GM23338 (cell line): ENCODE data around the gene PIH1D2. TPM values are rescaled to one million over a fixed set of nuclear protein-coding genes. Genes with fewer than 3 reads are reported as not detected.
A peak's percentile ranks its signal among the peaks of the same experiment; 100 is the strongest.

Experiments used
- ATAC-seq: fragments of 200-7000 bp; cut with Tn5 transposase; 3 replicates; pipeline ENCODE4 v1.9.1; 2020
- DNase-seq: peaks from one replicate; pipeline ENCODE4 v3.0.0-alpha.2; 2015; ENCODE audit warnings: low spot score
- H2AFZ ChIP-seq: fragments of 200-600 bp; sonication (generic); 2 replicates; pipeline ENCODE4 v1.8.0; 2016; ENCODE audit warnings: antibody characterized with exemption, mild to moderate bottlenecking, moderate library complexity
- H3F3A ChIP-seq: fragments of 200-600 bp; sonication (generic); replicated peaks from 2 replicates; pipeline ENCODE4 v1.8.0; 2017; ENCODE audit warnings: antibody characterized with exemption, mixed run types, low read depth
- H3K27ac ChIP-seq: fragments of 200-600 bp; sonication (generic); 2 replicates; pipeline ENCODE4 v1.6.1; 2016; ENCODE audit warnings: low read depth
- H3K27me3 ChIP-seq: fragments of 200-600 bp; sonication (generic); 2 replicates; pipeline ENCODE4 v1.8.0; 2016; ENCODE audit warnings: mild to moderate bottlenecking, mixed run types, moderate library complexity; ENCODE audit not compliant: insufficient read depth
- H3K36me3 ChIP-seq: fragments of 200-600 bp; sonication (generic); 2 replicates; pipeline ENCODE4 v1.8.0; 2016; ENCODE audit warnings: mild to moderate bottlenecking; ENCODE audit not compliant: insufficient read depth
- H3K4me1 ChIP-seq: fragments of 200-600 bp; sonication (generic); 2 replicates; pipeline ENCODE4 v1.8.0; 2016; ENCODE audit warnings: mild to moderate bottlenecking, moderate library complexity; ENCODE audit not compliant: insufficient read depth
- H3K4me2 ChIP-seq: fragments of 200-600 bp; sonication (generic); 2 replicates; pipeline ENCODE4 v1.7.1; 2017; ENCODE audit warnings: mixed run types
- H3K4me3 ChIP-seq: fragments of 200-600 bp; sonication (generic); 2 replicates; pipeline ENCODE4 v1.6.1; 2016; ENCODE audit warnings: mixed run types
- H3K79me2 ChIP-seq: fragments of 200-600 bp; sonication (generic); replicated peaks from 2 replicates; pipeline ENCODE4 v1.8.0; 2017; ENCODE audit warnings: mild to moderate bottlenecking; ENCODE audit not compliant: insufficient read depth
- H3K9me2 ChIP-seq: fragments of 200-600 bp; sonication (generic); 2 replicates; pipeline ENCODE4 v1.8.0; 2017; ENCODE audit not compliant: insufficient read depth
- H4K20me1 ChIP-seq: fragments of 200-600 bp; sonication (generic); replicated peaks from 2 replicates; pipeline ENCODE4 v1.8.0; 2017; ENCODE audit warnings: mild to moderate bottlenecking; ENCODE audit not compliant: insufficient read depth
- H3K27ac Mint-ChIP-seq: 2 replicates; pipeline ENCODE4 v1.8.0; 2020; ENCODE audit warnings: inconsistent platforms, mild to moderate bottlenecking, moderate library complexity, mixed read lengths
- H3K27me3 Mint-ChIP-seq: 3 replicates; pipeline ENCODE4 v1.8.0; 2022; ENCODE audit warnings: low read depth, mild to moderate bottlenecking, moderate library complexity, mixed read lengths, inconsistent platforms; ENCODE audit not compliant: insufficient read depth, poor library complexity
- H3K36me3 Mint-ChIP-seq: 3 replicates; pipeline ENCODE4 v1.8.0; 2021; ENCODE audit warnings: low read depth, mild to moderate bottlenecking, inconsistent platforms, moderate library complexity, mixed read lengths
- H3K4me1 Mint-ChIP-seq: 3 replicates; pipeline ENCODE4 v1.8.0; 2020; ENCODE audit warnings: mild to moderate bottlenecking, inconsistent platforms, mixed read lengths
- H3K4me3 Mint-ChIP-seq: 3 replicates; pipeline ENCODE4 v1.8.0; 2021; ENCODE audit warnings: moderate library complexity, mild to moderate bottlenecking, inconsistent platforms, mixed read lengths
- H3K9me3 Mint-ChIP-seq: 3 replicates; pipeline ENCODE4 v1.8.0; 2020; ENCODE audit warnings: moderate library complexity, mild to moderate bottlenecking, inconsistent platforms, mixed read lengths
- CREB1 ChIP-seq: fragments of 250-450 bp; sonication (Bioruptor Pico); IDR thresholded peaks from 2 replicates; pipeline ENCODE4 v1.5.0; 2020; ENCODE audit warnings: low read depth, mild to moderate bottlenecking, moderate library complexity
- EZH2phosphoT487 ChIP-seq: fragments of 200-600 bp; sonication (generic); IDR thresholded peaks from one replicate; pipeline ENCODE4 v1.8.1; 2018; ENCODE audit warnings: antibody characterized with exemption; ENCODE audit not compliant: unreplicated experiment
- JUNB ChIP-seq: IDR thresholded peaks from one replicate; pipeline ENCODE4 v1.6.1; 2016; ENCODE audit warnings: antibody characterized with exemption; ENCODE audit not compliant: unreplicated experiment
- NANOG ChIP-seq: IDR thresholded peaks from 2 replicates; pipeline ENCODE4 v1.6.1; 2016; ENCODE audit warnings: antibody characterized with exemption, borderline replicate concordance
- POLR2AphosphoS5 ChIP-seq: IDR thresholded peaks from 2 replicates; pipeline ENCODE4 v1.6.1; 2016; ENCODE audit warnings: antibody characterized with exemption, low read depth
- STAT1 ChIP-seq: IDR thresholded peaks from one replicate; pipeline ENCODE4 v1.6.1; 2016; ENCODE audit warnings: antibody characterized with exemption; ENCODE audit not compliant: unreplicated experiment
- ZNF114 ChIP-seq: fragments of 250-450 bp; sonication (Bioruptor Pico); IDR thresholded peaks from 2 replicates; pipeline ENCODE4 v1.5.0; 2020; ENCODE audit warnings: mild to moderate bottlenecking, moderate library complexity
- polyA plus RNA-seq: library from polyadenylated mRNA; unstranded; fragments of >200 nt; fragmentation: Nextera tagmentation; extraction: Ambion mirVana; gene quantifications from 2 replicates; pipeline ENCODE4 v1.2.1, GENCODE V29; 2016
- total RNA-seq: library from RNA; depleted of rRNA; stranded (reverse); fragments of >200 nt; shearing (Covaris generic); gene quantifications from 2 replicates; pipeline ENCODE4 v1.2.3, GENCODE V29; 2014
- TF ChIP-seq, protein P1 (sequence below): IDR thresholded peaks from 2 replicates; pipeline ENCODE4 v1.6.1; 2016; ENCODE audit warnings: antibody characterized with exemption
- TF ChIP-seq, protein P2 (sequence below): IDR thresholded peaks from one replicate; pipeline ENCODE4 v1.6.1; 2018; ENCODE audit warnings: antibody characterized with exemption; ENCODE audit not compliant: unreplicated experiment
- TF ChIP-seq, protein P3 (sequence below): fragments of 250-450 bp; sonication (Bioruptor Pico); IDR thresholded peaks from 2 replicates; pipeline ENCODE4 v1.5.0; 2020; ENCODE audit warnings: mild to moderate bottlenecking, moderate library complexity
- TF ChIP-seq, protein P4 (sequence below), 2 experiments: fragments of 200-600 bp in 1 of 2; sonication (generic) in 1 of 2; conservative IDR thresholded peaks; 2 replicates each; pipeline versions ENCODE4 v1.5.1 to v1.6.1; 2016 to 2017; ENCODE audit warnings: antibody characterized with exemption in 2 of 2, low read depth in 2 of 2, mild to moderate bottlenecking in 2 of 2, moderate library complexity in 1 of 2

The PIH1D2 gene
- total and polyA plus RNA-seq, 2 experiments from 2014 or later: 0.80 to 0.89 TPM

DNA sequence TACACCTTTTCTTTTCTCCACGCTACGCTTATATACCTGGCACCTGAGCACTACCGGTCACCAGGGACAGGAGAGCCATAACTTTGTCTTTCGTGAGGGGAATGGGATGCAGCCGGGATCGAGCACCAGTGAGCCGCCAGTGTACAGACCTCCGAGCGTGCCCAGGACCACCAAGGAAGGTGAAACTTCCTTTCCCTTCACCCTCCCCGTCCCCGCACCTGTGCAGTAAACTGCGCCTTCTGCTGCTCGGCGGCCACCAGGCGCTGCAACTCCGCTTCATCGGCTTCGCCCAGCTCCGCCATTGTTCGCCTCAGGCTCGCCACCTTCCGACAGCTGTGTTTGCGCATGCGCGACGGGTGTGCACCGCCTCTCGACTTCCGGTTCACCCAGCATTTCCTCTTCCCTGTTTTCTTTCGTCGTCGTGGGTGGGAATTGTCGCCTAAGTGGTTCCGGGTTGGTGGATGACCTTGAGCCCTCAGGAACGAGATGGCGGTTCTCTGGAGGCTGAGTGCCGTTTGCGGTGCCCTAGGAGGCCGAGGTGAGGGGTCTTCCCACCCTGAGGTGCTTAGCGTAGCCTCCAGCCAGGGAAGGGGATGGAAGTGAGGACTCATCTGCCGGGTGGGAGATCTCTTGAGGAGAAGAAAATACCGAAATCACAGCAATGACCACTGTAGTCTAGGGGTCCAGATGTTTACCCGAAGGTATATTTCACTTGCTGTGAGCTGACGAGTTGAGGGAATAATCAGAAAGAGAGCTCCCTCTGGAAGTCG, 12.8 kb upstream of the PIH1D2 start, which contains the start of the genes SDHD and TIMM8B:
SDHD (plus strand) TSS at position 452 of the 770 bp plus-strand sequence; CDS start at position 487, 35 bp downstream.
TIMM8B (minus strand) TSS at position 335 of the 770 bp plus-strand sequence; CDS start at position 302, 33 bp downstream.
- H3K4me1 ChIP-seq: peaks cover 7% of the 10 kb centered on the region
- peak within 1 kb of the TSS; percentile 100 for H3K4me3 Mint-ChIP-seq
- peaks cover 4% of the 10 kb centered on the region; the same call in 2 of the 3 replicates for H3K9me3 Mint-ChIP-seq
- no peaks in the 10 kb centered on the region for H3K27me3 ChIP-seq
- peak; percentile 97 for ATAC-seq
- peaks cover 61% of the 10 kb centered on the region for H3K36me3 ChIP-seq
- H3K27ac Mint-ChIP-seq: peak within 1 kb of the TSS; percentile 98
- peak within 1 kb of the TSS; percentile 91 for H3K4me3 ChIP-seq
- H3K4me2 ChIP-seq: peak within 1 kb of the TSS; percentile 95
- no peaks in the 10 kb centered on the region for H3K9me2 ChIP-seq
- peak; percentile 98 for DNase-seq
- peaks cover 91% of the 10 kb centered on the region for H3K36me3 Mint-ChIP-seq
- peak within 1 kb of the TSS; percentile 84; the same call in 1 of the 2 replicates for H2AFZ ChIP-seq
- peaks cover 11% of the 10 kb centered on the region; the same call in 1 of the 2 replicates for H3F3A ChIP-seq
- peaks cover 12% of the 10 kb centered on the region for H4K20me1 ChIP-seq
- TF ChIP-seq, protein P1, sequence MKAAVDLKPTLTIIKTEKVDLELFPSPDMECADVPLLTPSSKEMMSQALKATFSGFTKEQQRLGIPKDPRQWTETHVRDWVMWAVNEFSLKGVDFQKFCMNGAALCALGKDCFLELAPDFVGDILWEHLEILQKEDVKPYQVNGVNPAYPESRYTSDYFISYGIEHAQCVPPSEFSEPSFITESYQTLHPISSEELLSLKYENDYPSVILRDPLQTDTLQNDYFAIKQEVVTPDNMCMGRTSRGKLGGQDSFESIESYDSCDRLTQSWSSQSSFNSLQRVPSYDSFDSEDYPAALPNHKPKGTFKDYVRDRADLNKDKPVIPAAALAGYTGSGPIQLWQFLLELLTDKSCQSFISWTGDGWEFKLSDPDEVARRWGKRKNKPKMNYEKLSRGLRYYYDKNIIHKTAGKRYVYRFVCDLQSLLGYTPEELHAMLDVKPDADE: peak; percentile 88
- peak; percentile 96 for TF ChIP-seq POLR2AphosphoS5
- TF ChIP-seq, protein P2, sequence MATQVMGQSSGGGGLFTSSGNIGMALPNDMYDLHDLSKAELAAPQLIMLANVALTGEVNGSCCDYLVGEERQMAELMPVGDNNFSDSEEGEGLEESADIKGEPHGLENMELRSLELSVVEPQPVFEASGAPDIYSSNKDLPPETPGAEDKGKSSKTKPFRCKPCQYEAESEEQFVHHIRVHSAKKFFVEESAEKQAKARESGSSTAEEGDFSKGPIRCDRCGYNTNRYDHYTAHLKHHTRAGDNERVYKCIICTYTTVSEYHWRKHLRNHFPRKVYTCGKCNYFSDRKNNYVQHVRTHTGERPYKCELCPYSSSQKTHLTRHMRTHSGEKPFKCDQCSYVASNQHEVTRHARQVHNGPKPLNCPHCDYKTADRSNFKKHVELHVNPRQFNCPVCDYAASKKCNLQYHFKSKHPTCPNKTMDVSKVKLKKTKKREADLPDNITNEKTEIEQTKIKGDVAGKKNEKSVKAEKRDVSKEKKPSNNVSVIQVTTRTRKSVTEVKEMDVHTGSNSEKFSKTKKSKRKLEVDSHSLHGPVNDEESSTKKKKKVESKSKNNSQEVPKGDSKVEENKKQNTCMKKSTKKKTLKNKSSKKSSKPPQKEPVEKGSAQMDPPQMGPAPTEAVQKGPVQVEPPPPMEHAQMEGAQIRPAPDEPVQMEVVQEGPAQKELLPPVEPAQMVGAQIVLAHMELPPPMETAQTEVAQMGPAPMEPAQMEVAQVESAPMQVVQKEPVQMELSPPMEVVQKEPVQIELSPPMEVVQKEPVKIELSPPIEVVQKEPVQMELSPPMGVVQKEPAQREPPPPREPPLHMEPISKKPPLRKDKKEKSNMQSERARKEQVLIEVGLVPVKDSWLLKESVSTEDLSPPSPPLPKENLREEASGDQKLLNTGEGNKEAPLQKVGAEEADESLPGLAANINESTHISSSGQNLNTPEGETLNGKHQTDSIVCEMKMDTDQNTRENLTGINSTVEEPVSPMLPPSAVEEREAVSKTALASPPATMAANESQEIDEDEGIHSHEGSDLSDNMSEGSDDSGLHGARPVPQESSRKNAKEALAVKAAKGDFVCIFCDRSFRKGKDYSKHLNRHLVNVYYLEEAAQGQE: peak; percentile 31
- peak; percentile 67 for TF ChIP-seq CREB1 (CRISPR knock-in tag)
- no peak for TF ChIP-seq ZNF114 (CRISPR knock-in tag)
- TF ChIP-seq, protein P3, sequence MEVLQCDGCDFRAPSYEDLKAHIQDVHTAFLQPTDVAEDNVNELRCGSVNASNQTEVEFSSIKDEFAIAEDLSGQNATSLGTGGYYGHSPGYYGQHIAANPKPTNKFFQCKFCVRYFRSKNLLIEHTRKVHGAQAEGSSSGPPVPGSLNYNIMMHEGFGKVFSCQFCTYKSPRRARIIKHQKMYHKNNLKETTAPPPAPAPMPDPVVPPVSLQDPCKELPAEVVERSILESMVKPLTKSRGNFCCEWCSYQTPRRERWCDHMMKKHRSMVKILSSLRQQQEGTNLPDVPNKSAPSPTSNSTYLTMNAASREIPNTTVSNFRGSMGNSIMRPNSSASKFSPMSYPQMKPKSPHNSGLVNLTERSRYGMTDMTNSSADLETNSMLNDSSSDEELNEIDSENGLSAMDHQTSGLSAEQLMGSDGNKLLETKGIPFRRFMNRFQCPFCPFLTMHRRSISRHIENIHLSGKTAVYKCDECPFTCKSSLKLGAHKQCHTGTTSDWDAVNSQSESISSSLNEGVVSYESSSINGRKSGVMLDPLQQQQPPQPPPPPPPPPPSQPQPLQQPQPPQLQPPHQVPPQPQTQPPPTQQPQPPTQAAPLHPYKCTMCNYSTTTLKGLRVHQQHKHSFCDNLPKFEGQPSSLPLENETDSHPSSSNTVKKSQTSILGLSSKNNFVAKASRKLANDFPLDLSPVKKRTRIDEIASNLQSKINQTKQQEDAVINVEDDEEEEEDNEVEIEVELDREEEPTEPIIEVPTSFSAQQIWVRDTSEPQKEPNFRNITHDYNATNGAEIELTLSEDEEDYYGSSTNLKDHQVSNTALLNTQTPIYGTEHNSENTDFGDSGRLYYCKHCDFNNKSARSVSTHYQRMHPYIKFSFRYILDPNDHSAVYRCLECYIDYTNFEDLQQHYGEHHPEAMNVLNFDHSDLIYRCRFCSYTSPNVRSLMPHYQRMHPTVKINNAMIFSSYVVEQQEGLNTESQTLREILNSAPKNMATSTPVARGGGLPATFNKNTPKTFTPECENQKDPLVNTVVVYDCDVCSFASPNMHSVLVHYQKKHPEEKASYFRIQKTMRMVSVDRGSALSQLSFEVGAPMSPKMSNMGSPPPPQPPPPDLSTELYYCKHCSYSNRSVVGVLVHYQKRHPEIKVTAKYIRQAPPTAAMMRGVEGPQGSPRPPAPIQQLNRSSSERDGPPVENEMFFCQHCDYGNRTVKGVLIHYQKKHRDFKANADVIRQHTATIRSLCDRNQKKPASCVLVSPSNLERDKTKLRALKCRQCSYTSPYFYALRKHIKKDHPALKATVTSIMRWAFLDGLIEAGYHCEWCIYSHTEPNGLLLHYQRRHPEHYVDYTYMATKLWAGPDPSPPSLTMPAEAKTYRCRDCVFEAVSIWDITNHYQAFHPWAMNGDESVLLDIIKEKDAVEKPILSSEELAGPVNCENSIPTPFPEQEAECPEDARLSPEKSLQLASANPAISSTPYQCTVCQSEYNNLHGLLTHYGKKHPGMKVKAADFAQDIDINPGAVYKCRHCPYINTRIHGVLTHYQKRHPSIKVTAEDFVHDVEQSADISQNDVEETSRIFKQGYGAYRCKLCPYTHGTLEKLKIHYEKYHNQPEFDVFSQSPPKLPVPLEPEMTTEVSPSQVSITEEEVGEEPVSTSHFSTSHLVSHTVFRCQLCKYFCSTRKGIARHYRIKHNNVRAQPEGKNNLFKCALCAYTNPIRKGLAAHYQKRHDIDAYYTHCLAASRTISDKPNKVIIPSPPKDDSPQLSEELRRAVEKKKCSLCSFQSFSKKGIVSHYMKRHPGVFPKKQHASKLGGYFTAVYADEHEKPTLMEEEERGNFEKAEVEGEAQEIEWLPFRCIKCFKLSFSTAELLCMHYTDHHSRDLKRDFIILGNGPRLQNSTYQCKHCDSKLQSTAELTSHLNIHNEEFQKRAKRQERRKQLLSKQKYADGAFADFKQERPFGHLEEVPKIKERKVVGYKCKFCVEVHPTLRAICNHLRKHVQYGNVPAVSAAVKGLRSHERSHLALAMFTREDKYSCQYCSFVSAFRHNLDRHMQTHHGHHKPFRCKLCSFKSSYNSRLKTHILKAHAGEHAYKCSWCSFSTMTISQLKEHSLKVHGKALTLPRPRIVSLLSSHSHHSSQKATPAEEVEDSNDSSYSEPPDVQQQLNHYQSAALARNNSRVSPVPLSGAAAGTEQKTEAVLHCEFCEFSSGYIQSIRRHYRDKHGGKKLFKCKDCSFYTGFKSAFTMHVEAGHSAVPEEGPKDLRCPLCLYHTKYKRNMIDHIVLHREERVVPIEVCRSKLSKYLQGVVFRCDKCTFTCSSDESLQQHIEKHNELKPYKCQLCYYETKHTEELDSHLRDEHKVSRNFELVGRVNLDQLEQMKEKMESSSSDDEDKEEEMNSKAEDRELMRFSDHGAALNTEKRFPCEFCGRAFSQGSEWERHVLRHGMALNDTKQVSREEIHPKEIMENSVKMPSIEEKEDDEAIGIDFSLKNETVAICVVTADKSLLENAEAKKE (CRISPR knock-in tag): no peak
- TF ChIP-seq, protein P4, sequence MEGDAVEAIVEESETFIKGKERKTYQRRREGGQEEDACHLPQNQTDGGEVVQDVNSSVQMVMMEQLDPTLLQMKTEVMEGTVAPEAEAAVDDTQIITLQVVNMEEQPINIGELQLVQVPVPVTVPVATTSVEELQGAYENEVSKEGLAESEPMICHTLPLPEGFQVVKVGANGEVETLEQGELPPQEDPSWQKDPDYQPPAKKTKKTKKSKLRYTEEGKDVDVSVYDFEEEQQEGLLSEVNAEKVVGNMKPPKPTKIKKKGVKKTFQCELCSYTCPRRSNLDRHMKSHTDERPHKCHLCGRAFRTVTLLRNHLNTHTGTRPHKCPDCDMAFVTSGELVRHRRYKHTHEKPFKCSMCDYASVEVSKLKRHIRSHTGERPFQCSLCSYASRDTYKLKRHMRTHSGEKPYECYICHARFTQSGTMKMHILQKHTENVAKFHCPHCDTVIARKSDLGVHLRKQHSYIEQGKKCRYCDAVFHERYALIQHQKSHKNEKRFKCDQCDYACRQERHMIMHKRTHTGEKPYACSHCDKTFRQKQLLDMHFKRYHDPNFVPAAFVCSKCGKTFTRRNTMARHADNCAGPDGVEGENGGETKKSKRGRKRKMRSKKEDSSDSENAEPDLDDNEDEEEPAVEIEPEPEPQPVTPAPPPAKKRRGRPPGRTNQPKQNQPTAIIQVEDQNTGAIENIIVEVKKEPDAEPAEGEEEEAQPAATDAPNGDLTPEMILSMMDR (conservative IDR thresholded peaks at IDR 0.05; ENCODE audit: low read depth in 2 of 2): peak in 1 of 2 experiments; percentile 20; a peak in 2 of 4 replicates
- TF ChIP-seq STAT1: no peak
- no peak for TF ChIP-seq EZH2phosphoT487
- no peak for TF ChIP-seq JUNB
- TF ChIP-seq NANOG: no peak; the same call in 1 of the 2 replicates
- peaks cover 19% of the 10 kb centered on the region for H3K27me3 Mint-ChIP-seq
- H3K27ac ChIP-seq: peak within 1 kb of the TSS; percentile 67
- peaks cover 20% of the 10 kb centered on the region for H3K4me1 Mint-ChIP-seq
- H3K79me2 ChIP-seq: peaks cover 53% of the 10 kb centered on the region
